Transverse colon (tissue), 4 donors: ENCODE data around the gene CSNK1E. TPM values are rescaled to one million over a fixed set of nuclear protein-coding genes. Genes with fewer than 3 reads are reported as not detected.

Experiments
- DNase-seq: peaks from one replicate; pipeline ENCODE4 v3.0.0-alpha.2; 2019
- H3K27ac ChIP-seq, 4 donors: fragments of 200-600 bp; sonication (generic); 2 replicates each; pipeline ENCODE4 v1.5.1; 2016 to 2018; ENCODE audit warnings: inconsistent platforms in 4 of 4
- H3K27me3 ChIP-seq: fragments of 200-600 bp; sonication (generic); 2 replicates; pipeline ENCODE4 v1.5.1; 2017; ENCODE audit warnings: inconsistent platforms
- H3K36me3 ChIP-seq, 4 donors: fragments of 200-600 bp; sonication (generic); 2 replicates each; pipeline ENCODE4 v1.5.1; 2017 to 2019; ENCODE audit warnings: inconsistent platforms in 4 of 4
- H3K4me1 ChIP-seq, 4 donors: fragments of 200-600 bp; sonication (generic); 2 replicates each; pipeline ENCODE4 v1.5.1; 2017 to 2020; ENCODE audit warnings: inconsistent platforms in 4 of 4
- H3K4me3 ChIP-seq, 4 donors: fragments of 200-600 bp; sonication (generic); 1 replicate in 1 of 4; 2 replicates in 3 of 4; pipeline versions ENCODE4 v1.5.1 to v1.6.1; 2017 to 2019; ENCODE audit warnings: inconsistent platforms in 4 of 4
- H3K9me3 ChIP-seq, 2 donors: fragments of 200-600 bp; sonication (generic); 2 replicates each; pipeline ENCODE4 v1.5.1; 2017 to 2019; ENCODE audit warnings: inconsistent platforms in 2 of 2
- CTCF ChIP-seq, 5 experiments: fragments of 200-600 bp in 3 of 5; fragments of 450-650 bp in 2 of 5; sonication (generic) in 3 of 5; IDR thresholded peaks; 1 replicate in 2 of 5; 2 replicates in 3 of 5; pipeline ENCODE4 v1.5.1; 2016 to 2017; ENCODE audit warnings: antibody characterized with exemption in 5 of 5, inconsistent platforms in 3 of 5, mild to moderate bottlenecking in 2 of 5, moderate library complexity in 1 of 5
- EP300 ChIP-seq: sonication (generic); formaldehyde crosslinking; IDR thresholded peaks from one replicate; pipeline ENCODE4 v1.6.1; 2017; ENCODE audit warnings: antibody characterized with exemption, low read depth
- POLR2A ChIP-seq: fragments of 450-650 bp; IDR thresholded peaks from one replicate; pipeline ENCODE4 v1.6.1; 2016; ENCODE audit warnings: antibody characterized with exemption, mild to moderate bottlenecking, moderate library complexity
- POLR2AphosphoS5 ChIP-seq, 3 donors: sonication (generic); formaldehyde crosslinking; IDR thresholded peaks; one replicate each; pipeline ENCODE4 v1.6.1; 2016; ENCODE audit warnings: antibody characterized with exemption in 3 of 3
- WGBS, 2 donors: methylation state at CpG; one replicate each; pipeline ENCODE4 v1.1.5; 2018; ENCODE audit warnings: low coverage in 1 of 2; 5-methylcytosine and 5-hydroxymethylcytosine counted together
- in situ Hi-C, 4 donors: fragments of 200-750 bp; cut with MboI; loops; one replicate each; pipeline versions ENCODE4 v1.15.0 to v1.15.1; 2017; ENCODE audit warnings: low sequenced_read_pairs in 3 of 4, low pct_ligation_motif_present in 1 of 4, low pct_unique_long_range_greater_than_20kb in 1 of 4
- intact Hi-C: fragments of 100-400 bp; cut with DNase I; formaldehyde crosslinking; loops from one replicate; pipeline ENCODE4 v1.15.1; 2023; ENCODE audit warnings: low total_unique reads
- total RNA-seq, 4 donors: library from RNA; depleted of rRNA; stranded (reverse); fragments of >200 nt; gene quantifications; one replicate each; pipeline ENCODE4 v1.1.0, GENCODE V29; 2016

Gene CSNK1E
- total RNA-seq, 4 donors from 2014 or later: 47.9 to 179 (median 106) TPM

- Histone ChIP-seq H3K4me3 (peak overlapping the region in 3 of 4 donors; percentile 64 to 92 (median 90)), H3K9me3 (no peaks in the 10 kb centered on the region), H3K27me3 (no peaks in the 10 kb centered on the region), H3K36me3 (no peaks in the 10 kb centered on the region), H3K4me1 (peaks cover 57 to 85% (median 70%) of the 10 kb centered on the region in 4 donors), H3K27ac (peak overlapping the region; percentile 96 to 99 (median 98))
- TF ChIP-seq CTCF (IDR thresholded peaks at IDR 0.05): no peak
- peak; percentile 28 for TF ChIP-seq POLR2A
- in situ Hi-C loops: loop anchor here in 1 of 4 donors (25.0 kb wide), 1 partner anchor 98 kb away; no protein-coding TSS in a partner anchor
- WGBS, 2 donors: 61% methylated on average over 23 of the region's 23 CpGs; no CpG with 5 or more reads in 1 of the 2 donors
- peak; percentile 44 for DNase-seq
- intact Hi-C loops: no loop called here
Measured at GRCh38 chr22:38314051-38314932, 2.9 kb downstream of the CSNK1E start.

DNA sequence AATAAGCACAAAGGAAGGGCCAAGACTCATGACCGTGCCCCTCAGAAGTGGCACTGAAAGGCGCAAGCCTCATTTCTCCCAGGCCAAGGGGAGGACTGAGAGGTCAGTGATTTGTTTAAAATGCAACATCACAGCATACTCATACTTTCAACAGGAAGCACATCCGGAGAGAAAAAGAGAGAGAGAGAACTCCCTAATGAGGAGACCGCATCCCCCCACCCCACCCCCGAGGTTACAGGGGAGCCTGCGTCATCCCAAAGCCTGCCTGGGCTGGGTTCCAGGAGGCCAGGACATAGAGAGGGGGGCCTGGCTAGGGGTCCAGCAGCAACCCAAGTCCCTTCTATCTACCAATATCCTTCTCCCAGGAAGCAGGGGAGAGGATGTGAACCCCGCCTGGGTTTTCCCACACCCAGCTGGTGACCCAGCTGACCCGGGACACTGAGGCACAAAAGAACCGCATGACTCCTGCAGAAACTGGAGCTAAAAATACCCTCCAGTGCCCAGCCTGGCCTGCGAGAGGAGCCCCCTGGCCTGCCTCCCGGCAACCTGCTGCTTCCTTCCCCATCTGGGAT, 3.8 kb downstream of the CSNK1E start:
- 43% methylated on average over 11 of the region's 11 CpGs; no CpG with 5 or more reads in 1 of the 2 donors for WGBS, 2 donors
- Histone ChIP-seq H3K4me1 (peaks cover 54 to 86% (median 71%) of the 10 kb centered on the region in 4 donors), H3K4me3 (peak overlapping the region in 1 of 4 donors; percentile 92), H3K27ac (peak overlapping the region; percentile 96 to 99 (median 98)), H3K27me3 (no peaks in the 10 kb centered on the region), H3K36me3 (no peaks in the 10 kb centered on the region), H3K9me3 (no peaks in the 10 kb centered on the region)
- intact Hi-C loops (no loop called here), in situ Hi-C loops (loop anchor here in 1 of 4 donors (25.0 kb wide), 1 partner anchor 99 kb away; no protein-coding TSS in a partner anchor)
- TF ChIP-seq POLR2AphosphoS5 (IDR thresholded peaks at IDR 0.05) (peak in 2 of 3 donors; percentile 17 to 29), POLR2A (no peak), CTCF (IDR thresholded peaks at IDR 0.05) (no peak), EP300 (no peak)
- peak; percentile 75 for DNase-seq

- 90% methylated on average over 4 to 7 of the region's 7 CpGs for WGBS, 2 donors
- no peak for DNase-seq
- intact Hi-C loops (no loop called here), in situ Hi-C loops (loop anchor here in 1 of 4 donors (25.0 kb wide), 1 partner anchor 100 kb away; no protein-coding TSS in a partner anchor)
- Histone ChIP-seq H3K27ac (peak overlapping the region; percentile 96 to 99 (median 98)), H3K27me3 (no peaks in the 10 kb centered on the region), H3K9me3 (no peaks in the 10 kb centered on the region), H3K36me3 (no peaks in the 10 kb centered on the region), H3K4me3 (no peak overlapping the region), H3K4me1 (peaks cover 45 to 79% (median 62%) of the 10 kb centered on the region in 4 donors)
- TF ChIP-seq POLR2A (no peak), POLR2AphosphoS5 (IDR thresholded peaks at IDR 0.05) (no peak), CTCF (IDR thresholded peaks at IDR 0.05) (no peak), EP300 (no peak)
Measured at GRCh38 chr22:38312261-38312800, 4.9 kb downstream of the CSNK1E start.

- intact Hi-C loops: no loop called here
- no peaks in the 10 kb centered on the region for H3K36me3 ChIP-seq
Measured at GRCh38 chr22:38311323-38311620, 6.0 kb downstream of the CSNK1E start.

More at GRCh38 chr22:38311323-38311620, 6.0 kb downstream of the CSNK1E start:
- no peak overlapping the region for H3K4me3 ChIP-seq
- DNase-seq: no peak
- TF ChIP-seq POLR2AphosphoS5 (IDR thresholded peaks at IDR 0.05): no peak
- no peak for TF ChIP-seq CTCF (IDR thresholded peaks at IDR 0.05)
- no peak for TF ChIP-seq EP300
- TF ChIP-seq POLR2A: no peak
- WGBS, 2 donors: 46% methylated on average over 4 of the region's 4 CpGs; no CpG with 5 or more reads in 1 of the 2 donors
- H3K9me3 ChIP-seq: no peaks in the 10 kb centered on the region
- in situ Hi-C loops: loop anchor here in 1 of 4 donors (25.0 kb wide), 1 partner anchor 101 kb away; no protein-coding TSS in a partner anchor
- H3K27me3 ChIP-seq: no peaks in the 10 kb centered on the region
- H3K27ac ChIP-seq: peak overlapping the region; percentile 96 to 99 (median 98)
- peaks cover 48 to 90% (median 70%) of the 10 kb centered on the region in 4 donors for H3K4me1 ChIP-seq
